GM19463 (cell line): ENCODE measurements around the gene GCLM.
A peak's percentile ranks its signal among the peaks of the same experiment; 100 is the strongest.
"Not testable (repeated sequence)": the region's sequence is repeated elsewhere in the genome, so short reads cannot be mapped to it uniquely, and the experiment has no call there.

ENCODE experiments used
- ATAC-seq: cut with Tn5 transposase; IDR thresholded peaks from one replicate; pipeline ENCODE4 v1.9.1; 2021; ENCODE audit warnings: mild to moderate bottlenecking, moderate library complexity; ENCODE audit not compliant: unreplicated experiment

Gene GCLM

GRCh38 chr1:93899543-93900207 is 9.6 kb downstream of the GCLM start:
- no peak for ATAC-seq

GRCh38 chr1:93888900-93889299 is 20.3 kb downstream of the GCLM start:
- no peak for ATAC-seq

DNA sequence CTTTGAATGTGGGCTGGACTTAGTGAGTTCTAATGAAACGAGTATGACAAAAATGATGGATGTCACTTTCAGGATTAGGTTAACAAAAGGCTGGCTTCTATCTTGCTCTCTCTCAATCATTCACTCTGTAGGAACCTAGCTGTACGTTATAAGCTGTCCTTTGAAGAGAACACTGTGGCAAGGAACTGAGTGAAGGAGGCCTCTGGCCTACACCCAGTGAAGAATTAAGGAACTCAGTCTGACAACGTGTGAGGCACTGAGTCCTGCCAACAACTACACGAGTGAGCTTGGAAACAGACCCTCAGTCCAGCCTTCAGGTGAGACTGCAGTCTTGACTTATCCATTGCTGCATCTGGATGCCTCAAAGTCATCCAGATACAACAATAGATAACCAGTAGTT is 27.0 kb downstream of the GCLM start:
- no peak for ATAC-seq

- ATAC-seq: no peak
Measured at GRCh38 chr1:93880731-93881130, 28.5 kb downstream of the GCLM start.

DNA sequence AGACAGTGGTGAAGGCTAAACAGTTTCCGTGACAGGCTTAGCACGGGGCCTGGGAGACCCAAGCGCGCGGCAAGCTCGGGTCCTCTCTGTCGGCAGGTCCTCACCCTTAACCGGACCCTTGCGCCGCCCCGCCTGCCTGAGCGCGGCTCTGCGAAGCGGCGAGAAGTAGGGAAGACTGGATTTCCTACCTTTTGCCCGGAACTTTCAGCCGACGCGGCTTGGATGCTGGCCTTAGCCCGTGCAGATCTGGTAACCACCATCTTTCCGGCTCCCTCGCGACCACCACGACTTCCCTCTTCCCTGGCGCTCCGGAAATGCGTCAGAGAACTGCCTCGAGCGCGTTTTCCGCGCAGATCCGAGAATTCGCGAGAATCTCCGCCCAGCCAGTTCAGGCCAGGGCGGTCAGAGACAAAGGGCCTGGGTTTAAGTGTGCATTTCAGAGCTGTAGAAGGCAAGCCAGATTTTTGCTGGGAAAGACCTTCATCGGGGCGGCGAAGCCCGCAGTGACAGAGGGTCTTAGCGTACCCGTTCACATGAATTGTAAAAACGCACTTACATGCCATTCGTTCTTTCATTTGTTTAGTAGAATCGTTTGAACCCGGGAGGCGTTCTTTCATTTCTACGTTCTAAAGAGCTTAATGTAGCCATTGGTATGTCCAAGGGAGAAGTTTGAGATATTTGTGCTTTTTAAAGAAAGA is 30.2 kb downstream of the GCLM start, which contains the start of gene DNTTIP2:
Gene DNTTIP2 (minus strand): TSS at position 318 of the 698 bp plus-strand sequence. CDS start 58 bp downstream, at position 260.
- peak; percentile 98 for ATAC-seq

DNA sequence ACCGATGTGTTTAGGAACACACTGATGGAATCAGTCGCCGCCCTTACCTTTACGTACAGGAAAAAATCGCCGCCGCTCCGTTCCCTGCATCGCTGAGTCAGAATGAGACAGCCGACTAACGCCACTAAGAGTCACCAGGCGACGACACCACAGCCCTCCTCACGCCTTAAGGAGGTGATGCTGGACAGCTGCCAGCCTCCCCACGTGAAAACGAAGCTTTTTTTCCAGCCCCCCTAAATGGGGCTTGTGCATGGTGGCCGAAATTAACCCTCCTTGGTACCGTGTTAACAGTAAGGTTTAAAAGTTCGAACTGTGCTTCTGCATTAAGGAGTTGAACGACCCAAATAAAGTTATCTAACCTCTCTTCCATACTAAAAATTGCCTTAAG is 30.7 kb downstream of the GCLM start:
- ATAC-seq: peak; percentile 45

DNA sequence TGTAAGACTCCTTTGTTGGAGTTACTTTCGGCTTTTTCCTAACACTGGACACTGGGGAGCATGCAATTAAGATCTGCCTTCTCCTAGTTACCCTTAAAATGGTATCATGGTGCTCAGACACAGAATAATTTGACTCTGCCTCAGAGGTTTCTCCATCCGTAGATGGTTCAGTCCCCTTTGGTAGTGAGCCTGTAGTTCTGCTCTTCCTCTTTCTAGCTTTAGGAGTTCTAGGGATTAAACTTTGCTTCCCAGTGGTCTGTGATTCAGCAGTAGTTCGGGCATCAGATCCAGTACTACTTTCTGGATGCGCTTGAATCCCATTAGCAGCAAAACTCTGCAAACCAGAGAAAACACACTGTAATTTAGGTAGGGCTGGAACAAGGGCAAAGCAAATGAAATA is 31.7 kb downstream of the GCLM start:
- ATAC-seq: no peak

DNA sequence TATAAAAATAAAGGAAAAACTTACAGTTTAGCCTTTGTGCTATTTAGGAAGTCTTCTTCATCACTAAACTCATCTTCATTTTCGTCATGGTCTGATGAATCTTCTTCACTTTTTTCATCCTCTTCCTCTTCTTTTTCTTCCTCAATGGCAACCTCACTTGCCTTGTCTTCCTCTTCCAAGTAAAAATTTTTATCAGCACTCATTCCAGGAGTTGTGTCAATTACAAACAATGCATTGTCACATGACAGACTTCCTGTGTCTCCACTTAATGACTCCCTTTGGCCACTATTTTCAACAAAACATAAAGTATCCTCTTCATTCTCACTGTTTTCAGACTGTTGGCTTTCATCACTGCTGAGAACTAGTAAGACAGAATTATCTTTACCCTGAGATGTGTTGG is 33.0 kb downstream of the GCLM start:
- no peak for ATAC-seq

- ATAC-seq: no peak
Measured at GRCh38 chr1:93874025-93874651, 35.1 kb downstream of the GCLM start.

DNA sequence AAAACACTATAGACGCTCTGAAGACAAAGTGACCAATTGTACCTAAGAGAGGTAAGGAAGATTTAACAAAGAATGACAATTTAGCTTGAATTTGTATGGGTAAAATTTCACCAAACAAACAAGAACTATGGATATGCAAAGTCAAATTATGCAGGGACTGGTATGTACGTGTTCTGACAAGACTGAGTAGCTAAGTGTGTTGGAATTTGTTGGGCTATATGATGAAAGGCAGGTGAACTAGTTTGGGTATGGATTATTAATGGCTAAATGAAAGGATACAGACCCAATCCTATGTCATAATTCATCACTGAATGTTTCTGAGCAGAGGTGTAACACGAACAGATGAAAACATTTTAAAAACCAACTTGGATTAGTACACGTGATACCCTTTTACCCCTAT is 37.9 kb downstream of the GCLM start:
- ATAC-seq: no peak

DNA sequence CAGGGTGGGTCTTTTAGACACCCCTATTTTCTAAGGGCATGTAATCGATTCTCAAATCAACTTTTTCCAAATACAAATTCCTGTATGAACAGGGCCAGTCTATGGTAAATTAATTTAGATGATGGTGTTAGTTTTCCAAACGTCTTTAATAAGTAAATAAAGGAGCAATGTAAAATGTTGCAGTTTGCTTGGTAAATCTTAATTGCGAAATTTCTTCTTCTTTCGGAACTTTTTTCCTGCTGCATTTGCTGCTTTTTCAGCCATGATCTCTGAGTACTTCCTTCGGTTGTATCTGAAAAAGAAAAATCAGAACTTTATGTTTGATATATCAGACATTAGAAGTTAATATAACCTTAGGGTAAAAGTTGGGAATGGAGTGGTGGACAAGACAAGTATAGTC is 39.6 kb downstream of the GCLM start:
- no peak for ATAC-seq

GRCh38 chr1:93868492-93868891 is 40.7 kb downstream of the GCLM start:
- ATAC-seq: not testable (repeated sequence)

DNA sequence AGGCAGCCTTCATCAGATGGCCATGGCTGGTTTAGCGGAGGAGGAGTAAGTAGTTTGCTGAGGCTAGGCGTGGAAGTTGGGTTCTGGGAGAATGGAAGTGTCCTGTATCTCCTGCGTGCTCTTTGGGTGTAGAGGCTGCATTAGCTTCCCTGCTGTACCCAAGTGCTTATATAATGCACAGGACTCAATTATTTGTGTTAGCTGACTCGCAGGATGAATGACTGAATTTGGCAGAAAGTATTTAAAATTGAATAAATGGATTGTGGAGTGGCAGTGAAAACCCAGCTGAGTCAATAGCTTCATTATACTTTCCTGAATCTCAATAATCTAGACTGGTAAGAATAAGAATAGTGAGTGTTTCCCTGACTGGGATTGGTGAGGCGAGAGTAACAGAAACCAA is 44.0 kb downstream of the GCLM start:
- ATAC-seq: no peak

DNA sequence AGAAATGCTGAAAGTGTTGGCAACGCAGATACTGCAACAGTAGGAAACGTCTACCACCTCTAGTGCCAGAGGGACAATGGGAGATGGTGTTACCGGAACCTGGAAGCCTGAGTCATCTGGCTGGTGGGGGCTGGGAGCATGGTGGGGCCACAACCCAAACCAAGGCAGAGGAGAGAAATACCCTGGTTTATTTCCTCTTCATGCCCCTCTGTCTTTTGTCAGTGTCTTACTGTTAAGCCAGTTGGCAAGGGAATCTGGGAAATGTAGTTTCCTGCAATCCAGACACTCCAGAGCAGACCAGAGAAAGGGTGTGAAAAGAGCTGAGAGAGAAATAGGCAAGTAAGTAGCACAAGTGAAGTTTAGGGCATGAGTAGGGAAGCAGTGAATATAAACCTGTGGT is 45.1 kb downstream of the GCLM start:
- ATAC-seq: no peak

GRCh38 chr1:93857653-93858052 is 51.6 kb downstream of the GCLM start:
- not testable (repeated sequence) for ATAC-seq

DNA sequence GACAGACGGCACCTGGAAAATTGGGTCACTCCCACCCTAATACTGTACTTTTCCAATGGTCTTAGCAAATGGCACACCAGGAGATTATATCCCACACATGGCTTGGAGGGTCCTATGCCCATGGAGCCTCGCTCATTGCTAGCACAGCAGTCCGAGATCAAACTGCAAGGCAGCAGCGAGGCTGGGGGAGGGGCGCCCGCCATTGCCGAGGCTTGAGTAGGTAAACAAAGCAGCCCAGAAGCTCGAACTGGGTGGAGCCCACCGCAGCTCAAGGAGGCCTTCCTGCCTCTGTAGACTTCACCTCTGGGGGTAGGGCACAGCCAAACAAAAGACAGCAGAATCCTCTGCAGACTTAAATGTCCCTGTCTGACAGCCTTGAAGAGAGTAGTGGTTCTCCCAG is 53.2 kb downstream of the GCLM start:
- ATAC-seq: not testable (repeated sequence)

DNA sequence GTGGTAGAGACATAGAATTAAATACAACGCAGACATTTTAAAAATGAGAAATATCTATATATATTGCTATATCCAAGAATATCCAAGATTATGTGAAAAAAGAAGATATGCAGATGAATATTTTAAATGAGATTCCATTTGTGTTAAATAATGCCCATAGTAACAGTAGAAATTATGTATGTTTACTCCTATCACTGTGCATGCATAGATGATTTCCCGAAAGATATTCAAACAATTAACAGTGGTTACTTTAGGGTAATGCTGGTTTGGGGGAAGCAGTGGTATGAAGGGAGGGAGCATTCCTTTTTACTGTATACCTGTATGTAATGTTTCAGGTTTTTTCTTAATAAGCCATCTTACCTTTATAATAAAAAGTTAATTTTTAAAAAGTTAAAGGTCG is 55.3 kb downstream of the GCLM start:
- no peak for ATAC-seq

- no peak for ATAC-seq
Measured at GRCh38 chr1:93851878-93852277, 57.4 kb downstream of the GCLM start.

- ATAC-seq: no peak
Measured at GRCh38 chr1:93851327-93851712, 57.9 kb downstream of the GCLM start.

DNA sequence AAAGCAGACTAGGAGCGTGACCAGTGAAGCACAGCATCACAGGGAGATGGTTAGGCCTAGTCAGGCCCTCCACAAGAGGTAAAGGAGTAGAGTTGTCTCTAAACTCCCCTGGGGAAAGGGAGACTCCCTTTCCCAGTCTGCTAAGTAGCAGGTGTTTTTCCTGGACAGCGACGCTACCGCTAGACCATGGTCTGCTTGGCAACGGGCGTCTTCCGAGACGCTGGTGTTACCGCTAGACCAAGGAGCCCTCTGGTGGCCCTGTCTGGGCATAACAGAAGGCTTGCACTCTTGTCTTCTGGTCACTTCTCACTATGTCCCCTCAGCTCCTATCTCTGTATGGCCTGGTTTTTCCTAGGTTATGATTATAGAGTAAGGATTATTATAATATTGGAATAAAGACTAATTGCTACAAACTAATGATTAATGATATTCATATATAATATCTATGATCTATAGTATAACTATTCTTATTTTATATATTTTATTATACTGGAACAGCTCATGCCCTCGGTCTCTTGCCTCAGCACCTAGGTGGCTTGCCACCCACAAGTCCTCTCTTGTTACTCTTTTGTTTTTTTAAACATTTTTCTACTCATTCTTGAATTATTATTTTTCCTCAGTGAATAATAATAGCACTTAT is 58.4 kb downstream of the GCLM start:
- ATAC-seq: not testable (repeated sequence)

DNA sequence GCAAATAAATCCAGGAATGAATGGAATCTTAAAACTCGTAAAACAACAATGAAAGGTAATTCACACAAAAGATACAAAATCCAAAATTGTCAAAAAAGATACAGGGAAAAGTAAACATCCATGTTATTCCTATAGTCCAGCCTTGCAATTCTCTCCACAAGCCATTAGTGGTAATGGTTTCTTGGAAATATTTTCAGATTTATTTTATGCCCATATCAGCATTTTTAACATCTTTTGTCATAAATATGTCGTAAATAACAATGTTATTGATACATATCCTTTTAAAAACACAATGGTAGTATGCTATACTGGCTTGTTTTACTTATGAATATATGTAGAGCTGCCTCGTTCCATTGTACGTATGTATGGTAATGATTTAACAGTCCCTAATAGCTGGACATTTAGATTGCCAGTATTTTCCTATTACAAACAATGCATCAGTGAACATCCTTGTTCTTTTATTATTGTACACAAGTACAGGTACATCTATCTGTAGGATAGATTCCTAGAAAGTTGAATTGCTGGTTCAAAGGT is 60.8 kb downstream of the GCLM start:
- ATAC-seq: no peak
